ENCODE data around the gene ZMYND8.

DNA sequence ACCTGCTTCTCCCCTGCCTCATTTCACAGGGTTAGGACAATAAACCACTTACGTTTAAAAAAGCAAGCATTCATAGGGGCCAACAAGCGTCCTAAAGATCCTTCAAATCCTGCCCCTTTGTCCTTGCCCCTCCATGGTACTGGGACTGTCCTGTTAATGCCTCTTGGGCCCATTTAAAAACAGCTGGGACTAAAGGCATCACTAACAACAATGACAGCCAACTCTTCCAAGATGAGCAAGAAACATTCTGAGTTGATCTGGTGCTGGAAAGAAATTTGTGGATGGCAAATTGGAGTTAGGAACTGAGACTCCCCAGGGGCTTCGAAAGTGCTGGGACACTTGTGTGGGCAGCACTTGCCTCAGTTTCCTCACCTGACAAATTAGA is 93.4 kb downstream of the ZMYND8 start:
- TF ChIP-seq, protein P1, sequence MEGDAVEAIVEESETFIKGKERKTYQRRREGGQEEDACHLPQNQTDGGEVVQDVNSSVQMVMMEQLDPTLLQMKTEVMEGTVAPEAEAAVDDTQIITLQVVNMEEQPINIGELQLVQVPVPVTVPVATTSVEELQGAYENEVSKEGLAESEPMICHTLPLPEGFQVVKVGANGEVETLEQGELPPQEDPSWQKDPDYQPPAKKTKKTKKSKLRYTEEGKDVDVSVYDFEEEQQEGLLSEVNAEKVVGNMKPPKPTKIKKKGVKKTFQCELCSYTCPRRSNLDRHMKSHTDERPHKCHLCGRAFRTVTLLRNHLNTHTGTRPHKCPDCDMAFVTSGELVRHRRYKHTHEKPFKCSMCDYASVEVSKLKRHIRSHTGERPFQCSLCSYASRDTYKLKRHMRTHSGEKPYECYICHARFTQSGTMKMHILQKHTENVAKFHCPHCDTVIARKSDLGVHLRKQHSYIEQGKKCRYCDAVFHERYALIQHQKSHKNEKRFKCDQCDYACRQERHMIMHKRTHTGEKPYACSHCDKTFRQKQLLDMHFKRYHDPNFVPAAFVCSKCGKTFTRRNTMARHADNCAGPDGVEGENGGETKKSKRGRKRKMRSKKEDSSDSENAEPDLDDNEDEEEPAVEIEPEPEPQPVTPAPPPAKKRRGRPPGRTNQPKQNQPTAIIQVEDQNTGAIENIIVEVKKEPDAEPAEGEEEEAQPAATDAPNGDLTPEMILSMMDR (IDR thresholded peaks at IDR 0.05): no peak
- TF ChIP-seq POLR2A (IDR thresholded peaks at IDR 0.05): no peak

Data from heart left ventricle (tissue), 13 donors.